ENCODE data around the gene GALNT15. TPM values are rescaled to one million over a fixed set of nuclear protein-coding genes. Genes with fewer than 3 reads are reported as not detected.

GALNT15 gene
- total RNA-seq, 1 donor from 2014 or later, result 1.3 TPM

DNA sequence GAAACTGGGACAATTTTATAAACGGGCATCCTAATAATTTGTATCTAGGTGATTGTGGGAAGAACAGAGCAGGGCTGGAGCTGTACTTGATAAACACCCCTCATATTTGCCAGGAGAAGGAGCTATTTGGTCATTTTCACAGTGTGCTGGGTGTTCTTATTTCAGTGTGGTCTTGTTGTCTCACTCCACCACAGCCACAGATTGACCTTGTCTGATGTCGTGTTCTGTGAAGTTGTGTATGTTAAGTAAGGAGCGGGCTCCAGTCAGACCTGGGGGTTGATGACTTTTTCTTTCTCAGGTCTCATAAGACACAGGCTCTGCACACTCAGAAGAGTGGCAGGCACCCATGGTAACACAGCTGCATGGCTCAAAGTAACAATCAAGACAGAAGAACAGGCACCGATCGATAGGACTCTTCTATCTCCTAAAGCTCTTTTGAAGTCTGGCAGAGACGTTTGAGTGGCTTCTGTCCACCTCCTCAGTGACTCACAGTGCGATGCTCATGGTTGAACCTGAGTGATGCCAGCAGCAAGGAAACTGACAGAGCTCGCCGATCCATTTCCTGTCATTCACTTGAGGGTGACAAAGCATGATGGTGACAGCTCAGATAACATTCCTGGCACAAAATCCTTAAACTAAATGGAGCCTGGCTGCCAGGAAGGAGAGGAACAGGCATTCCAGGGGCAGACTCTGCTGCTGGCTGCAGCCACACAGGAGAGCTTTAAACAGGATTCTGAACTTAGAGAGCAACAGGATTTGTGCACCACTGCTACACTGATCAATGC lies 69.4 kb downstream of the GALNT15 start:
- no peak for DNase-seq (ENCODE audit: low spot score)
- intact Hi-C loops (cut with DNase I), result loop anchor here (10.0 kb wide), 1 partner anchor 609 kb away; no protein-coding TSS in a partner anchor

- DNase-seq (ENCODE audit: low spot score), result no peak
- intact Hi-C loops (cut with DNase I), result loop anchor here (5.0 to 10.0 kb wide), 2 partner anchors 263 to 611 kb away; no protein-coding TSS in a partner anchor
Measured at GRCh38 chr3:16245609-16246008, 71.1 kb downstream of the GALNT15 start.

DNA sequence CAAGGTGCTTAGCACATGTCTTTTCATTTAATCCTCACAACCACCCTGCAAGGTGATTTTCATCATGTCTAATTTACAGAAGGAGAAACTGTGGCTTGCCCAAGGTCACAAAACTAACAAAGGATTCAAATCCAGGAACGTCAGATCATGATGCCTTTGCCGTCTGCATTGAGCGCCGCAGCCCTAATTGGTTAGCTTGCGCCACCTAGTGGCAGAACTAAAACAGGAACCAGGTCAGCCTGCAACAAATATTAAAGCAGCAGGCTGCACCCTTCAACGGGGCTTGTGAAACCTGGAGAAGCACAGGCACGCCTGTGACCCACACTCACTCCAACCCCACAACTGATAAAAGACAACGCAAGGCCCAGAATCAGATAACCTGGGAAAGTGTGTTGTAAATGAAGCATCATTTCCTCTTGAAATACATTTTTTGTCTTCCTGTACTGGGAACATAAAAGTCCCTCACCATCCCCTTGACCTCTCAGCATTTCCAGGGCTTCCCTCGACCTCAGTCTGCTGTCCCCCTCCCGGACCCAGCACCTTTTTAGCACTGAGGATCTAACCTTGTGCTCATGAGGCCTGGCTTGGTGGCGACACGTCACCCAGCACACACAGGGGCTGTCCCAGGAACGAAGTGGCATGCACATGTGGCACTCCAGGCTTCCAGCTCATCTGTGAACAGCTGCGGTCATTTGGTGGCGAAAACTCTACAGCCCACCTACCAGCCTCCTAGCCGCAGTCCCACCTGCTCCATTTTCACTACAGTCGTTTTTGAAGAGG lies 73.0 kb downstream of the GALNT15 start:
- no peak for DNase-seq (ENCODE audit: low spot score)
- intact Hi-C loops (cut with DNase I), result loop anchor here (1.0 to 10.0 kb wide), 5 partner anchors 69 to 613 kb away; no protein-coding TSS in a partner anchor

DNA sequence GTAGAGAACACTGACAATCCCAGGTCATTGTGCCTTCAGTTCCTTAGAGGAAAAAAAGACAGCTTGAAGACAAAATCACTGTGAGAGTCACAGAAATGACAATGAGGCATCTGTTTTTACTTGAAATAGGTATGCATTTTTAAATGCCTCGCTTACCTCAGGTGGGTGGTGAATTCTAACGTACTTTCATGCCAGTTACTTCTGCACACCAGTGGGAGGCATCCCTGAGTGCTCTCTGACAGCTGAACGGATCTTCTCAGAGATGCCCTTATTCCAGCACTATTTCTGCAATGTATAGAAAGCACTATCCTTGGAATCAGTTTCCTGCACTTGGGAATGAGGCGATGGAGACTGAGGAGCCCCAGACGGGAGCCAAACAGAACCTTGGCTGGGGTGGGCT lies 74.1 kb downstream of the GALNT15 start:
- DNase-seq (ENCODE audit: low spot score), result no peak
- intact Hi-C loops (cut with DNase I), result loop anchor here (2.0 to 10.0 kb wide), 3 partner anchors 266 to 614 kb away; no protein-coding TSS in a partner anchor

- no peak for DNase-seq (ENCODE audit: low spot score)
- intact Hi-C loops (cut with DNase I), result loop anchor here (2.0 to 10.0 kb wide), 3 partner anchors 267 to 615 kb away; no protein-coding TSS in a partner anchor
Measured at GRCh38 chr3:16249336-16249735, 74.9 kb downstream of the GALNT15 start.

DNA sequence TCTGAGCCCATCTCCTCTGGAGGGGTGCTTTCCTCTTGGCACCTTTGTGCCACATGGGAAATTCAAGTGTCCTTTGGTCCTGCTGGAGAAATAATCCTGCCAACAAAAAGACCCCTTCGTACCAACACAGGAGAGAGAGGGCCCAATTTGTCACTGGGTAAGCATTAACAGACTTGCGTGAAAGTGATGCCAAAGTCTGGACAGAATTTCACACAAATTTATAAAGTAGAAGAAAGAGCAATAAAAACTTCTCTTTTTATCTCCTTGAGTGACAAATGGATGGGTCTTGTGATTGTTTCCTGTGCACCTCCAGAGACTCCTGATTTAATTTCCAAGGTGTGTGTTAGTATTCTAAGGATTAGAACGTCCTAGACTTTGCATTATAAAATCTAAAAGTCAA lies 75.4 kb downstream of the GALNT15 start:
- intact Hi-C loops (cut with DNase I), result loop anchor here (2.0 to 10.0 kb wide), 3 partner anchors 268 to 615 kb away; no protein-coding TSS in a partner anchor
- DNase-seq (ENCODE audit: low spot score), result no peak

GRCh38 chr3:16251316-16252085 lies 77.0 kb downstream of the GALNT15 start:
- DNase-seq (ENCODE audit: low spot score), result no peak

GRCh38 chr3:16252243-16252978 lies 77.9 kb downstream of the GALNT15 start:
- intact Hi-C loops (cut with DNase I), result no loop called here
- DNase-seq (ENCODE audit: low spot score), result no peak

More at GRCh38 chr3:16251316-16252085, 77.0 kb downstream of the GALNT15 start:
- intact Hi-C loops (cut with DNase I), result no loop called here

GRCh38 chr3:16252988-16253387 lies 78.5 kb downstream of the GALNT15 start:
- intact Hi-C loops (cut with DNase I), result no loop called here
- no peak for DNase-seq (ENCODE audit: low spot score)

DNA sequence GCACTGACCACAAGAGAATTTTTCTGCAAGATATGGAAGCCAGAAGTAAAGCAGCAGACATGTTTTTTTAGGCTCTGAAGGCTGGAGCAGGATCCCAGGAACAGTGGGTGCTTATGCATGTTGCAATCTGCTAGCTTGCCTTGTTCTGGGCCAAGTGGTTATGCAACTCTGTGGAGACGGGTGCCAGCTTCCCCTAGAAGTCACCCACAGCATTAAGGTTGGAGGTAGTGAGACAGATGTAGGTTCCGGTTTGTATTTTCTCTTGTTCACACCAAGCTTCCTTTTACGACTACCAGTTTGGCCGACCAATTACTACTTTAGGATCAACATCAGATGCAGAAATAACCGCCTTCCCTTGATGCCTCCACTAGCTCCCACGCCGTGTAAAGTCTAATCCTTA lies 79.1 kb downstream of the GALNT15 start:
- DNase-seq (ENCODE audit: low spot score), result no peak
- intact Hi-C loops (cut with DNase I), result no loop called here

GRCh38 chr3:16254916-16255315 lies 80.4 kb downstream of the GALNT15 start:
- no peak for DNase-seq (ENCODE audit: low spot score)
- intact Hi-C loops (cut with DNase I), result no loop called here

DNA sequence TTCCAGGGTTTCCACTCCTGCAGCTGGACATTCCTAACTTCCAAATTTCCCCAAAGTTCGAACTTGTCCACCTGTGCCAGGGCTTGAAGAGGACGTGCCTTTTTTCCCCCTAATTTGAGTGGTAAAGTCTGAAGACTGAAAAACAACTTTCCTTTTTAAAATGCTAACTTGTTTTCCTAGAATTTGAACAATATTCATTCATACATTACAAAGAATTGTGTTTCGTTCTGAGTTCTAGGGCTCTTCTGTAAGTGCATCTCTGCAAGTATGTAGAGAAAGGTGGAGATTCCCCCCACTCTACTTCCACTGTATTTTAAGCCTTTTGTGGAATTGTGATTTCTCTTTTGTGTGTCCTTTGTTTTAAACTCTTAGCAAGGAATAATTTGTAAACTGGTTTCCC lies 80.8 kb downstream of the GALNT15 start:
- intact Hi-C loops (cut with DNase I), result no loop called here
- DNase-seq (ENCODE audit: low spot score), result no peak

DNA sequence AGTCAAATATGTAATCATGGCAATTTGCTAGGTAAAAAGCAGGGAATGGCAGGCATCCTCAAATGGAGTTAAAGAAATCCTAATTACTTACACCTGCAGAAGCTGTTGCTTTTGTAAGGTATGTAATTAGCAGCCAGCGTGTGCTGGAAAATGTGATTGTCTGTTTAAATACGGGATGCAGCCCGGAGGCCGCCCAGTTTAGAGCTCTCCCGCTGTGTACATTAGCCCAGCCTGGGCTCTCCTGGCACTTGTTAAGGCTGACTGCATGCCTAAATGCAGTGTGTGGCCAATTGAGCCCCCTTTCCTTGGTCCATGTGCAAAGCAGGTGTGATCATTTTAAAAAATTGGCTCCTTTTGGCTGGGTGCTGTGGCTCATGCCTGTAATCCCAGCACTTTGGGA lies 81.2 kb downstream of the GALNT15 start:
- no peak for DNase-seq (ENCODE audit: low spot score)
- intact Hi-C loops (cut with DNase I), result no loop called here

DNA sequence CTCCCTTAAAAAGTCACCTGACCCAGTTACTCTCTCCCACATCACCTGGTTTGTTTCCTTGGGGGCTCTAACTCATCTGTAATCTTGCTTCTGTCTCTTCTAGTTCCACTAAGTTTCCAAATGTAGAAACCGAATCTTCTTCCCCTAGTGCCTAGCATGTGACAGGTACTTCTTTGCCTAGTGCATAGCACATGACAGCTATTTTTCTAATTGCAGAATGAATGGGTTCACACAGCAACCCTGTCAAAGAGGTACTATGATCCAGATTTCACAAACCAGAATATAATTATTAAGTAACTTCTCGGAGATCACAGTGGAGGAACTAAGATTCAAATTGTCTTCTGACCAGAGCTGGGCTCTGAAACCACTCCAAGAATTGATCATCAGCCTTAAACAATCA lies 82.8 kb downstream of the GALNT15 start:
- intact Hi-C loops (cut with DNase I), result no loop called here
- DNase-seq (ENCODE audit: low spot score), result no peak

DNA sequence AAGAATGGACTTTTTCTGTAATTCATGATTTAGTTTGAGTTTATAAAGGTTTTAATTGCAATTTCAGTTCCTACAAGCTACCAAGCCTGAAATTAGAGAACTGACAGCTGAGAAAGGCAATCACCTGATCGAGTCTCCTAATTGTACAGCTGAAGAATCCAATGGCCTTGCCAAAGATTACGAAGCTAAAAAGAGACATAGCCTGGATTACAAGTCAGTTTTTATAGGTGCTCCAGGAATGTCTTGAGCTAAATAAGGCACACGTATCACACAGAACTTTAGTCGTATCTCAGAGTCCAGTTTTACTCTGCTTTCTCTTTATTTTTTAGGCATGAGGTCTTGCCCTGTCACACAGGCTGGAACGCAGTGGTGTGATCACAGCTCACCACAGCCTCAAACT lies 83.7 kb downstream of the GALNT15 start:
- no peak for DNase-seq (ENCODE audit: low spot score)
- intact Hi-C loops (cut with DNase I), result no loop called here

DNA sequence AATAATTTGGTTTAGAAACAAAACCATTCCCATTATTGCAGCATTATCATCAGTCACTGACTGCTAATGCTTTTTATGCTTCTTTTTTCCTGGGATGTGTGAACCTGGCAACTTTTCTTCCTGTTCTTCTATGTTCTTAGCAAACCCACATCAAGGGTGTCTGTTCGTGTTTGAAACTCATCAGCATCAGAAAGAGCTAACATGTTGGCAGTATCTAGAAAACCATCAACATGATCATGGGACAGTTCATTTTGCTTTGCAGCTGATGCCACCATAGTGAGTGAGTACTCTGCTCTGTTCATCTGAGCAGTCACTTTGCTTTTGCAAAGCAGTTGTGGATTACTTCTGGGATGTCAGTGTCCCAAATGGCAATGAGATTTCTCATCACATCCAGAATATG lies 84.4 kb downstream of the GALNT15 start:
- DNase-seq (ENCODE audit: low spot score), result no peak
- intact Hi-C loops (cut with DNase I), result no loop called here

- intact Hi-C loops (cut with DNase I), result loop anchor here (10.0 kb wide), 1 partner anchor 475 kb away; no protein-coding TSS in a partner anchor
- no peak for DNase-seq (ENCODE audit: low spot score)
Measured at GRCh38 chr3:16260046-16260445, 85.6 kb downstream of the GALNT15 start.

GRCh38 chr3:16262174-16262573 lies 87.7 kb downstream of the GALNT15 start:
- DNase-seq (ENCODE audit: low spot score), result no peak
- intact Hi-C loops (cut with DNase I), result loop anchor here (10.0 kb wide), 1 partner anchor 473 kb away; no protein-coding TSS in a partner anchor

DNA sequence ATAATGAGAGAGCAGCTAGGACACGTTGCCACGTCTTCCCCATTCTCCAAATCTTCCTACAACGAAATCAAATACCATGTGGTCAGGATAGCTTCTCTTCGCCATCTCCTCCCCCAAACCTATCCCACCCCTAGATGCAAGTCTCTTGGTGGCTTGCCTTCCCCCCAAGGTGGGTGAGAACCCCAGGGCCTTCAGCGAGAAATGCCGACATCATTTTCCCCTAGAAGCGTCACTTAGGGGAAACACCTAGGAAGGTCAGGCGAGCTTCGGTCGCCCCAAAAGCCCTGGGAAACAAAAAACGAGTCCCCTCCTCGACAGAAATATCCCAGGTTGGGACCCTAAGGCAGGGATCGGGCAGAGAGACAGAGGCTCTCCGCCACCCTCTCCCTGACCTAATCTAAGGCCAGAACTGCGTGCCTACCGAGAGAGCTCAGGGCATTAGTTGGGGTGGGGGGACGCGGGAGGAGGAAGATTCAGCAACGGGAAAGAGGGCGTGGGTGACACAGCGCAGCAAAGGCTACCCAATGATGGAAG lies 89.8 kb downstream of the GALNT15 start:
- intact Hi-C loops (cut with DNase I), result loop anchor here (10.0 kb wide), 1 partner anchor 471 kb away; no protein-coding TSS in a partner anchor
- DNase-seq (ENCODE audit: low spot score), result no peak

Data from cardiac septum (tissue), 1 donor.